ENCODE measurements around the gene ADGRV1.

GRCh38 chr5:90628492-90628891 lies 69.9 kb downstream of the ADGRV1 start:
- TF ChIP-seq TAF1 (IDR thresholded peaks at IDR 0.05; ENCODE audit: borderline replicate concordance, insufficient read depth, low read length): no peak
- TF ChIP-seq POLR2AphosphoS5 (IDR thresholded peaks at IDR 0.05; ENCODE audit: low read depth, low read length): no peak

Data from PFSK-1 (cell line).